Inferior parietal cortex (tissue), 1 donor: ENCODE data around the gene JDP2.
"Not testable (repeated sequence)": the region's sequence is repeated elsewhere in the genome, so short reads cannot be mapped to it uniquely, and the experiment has no call there.

Experiments
- DNase-seq: peaks from one replicate; pipeline ENCODE4 v3.0.0-alpha.2; 2016; ENCODE audit errors: extremely low spot score

Gene JDP2

DNA sequence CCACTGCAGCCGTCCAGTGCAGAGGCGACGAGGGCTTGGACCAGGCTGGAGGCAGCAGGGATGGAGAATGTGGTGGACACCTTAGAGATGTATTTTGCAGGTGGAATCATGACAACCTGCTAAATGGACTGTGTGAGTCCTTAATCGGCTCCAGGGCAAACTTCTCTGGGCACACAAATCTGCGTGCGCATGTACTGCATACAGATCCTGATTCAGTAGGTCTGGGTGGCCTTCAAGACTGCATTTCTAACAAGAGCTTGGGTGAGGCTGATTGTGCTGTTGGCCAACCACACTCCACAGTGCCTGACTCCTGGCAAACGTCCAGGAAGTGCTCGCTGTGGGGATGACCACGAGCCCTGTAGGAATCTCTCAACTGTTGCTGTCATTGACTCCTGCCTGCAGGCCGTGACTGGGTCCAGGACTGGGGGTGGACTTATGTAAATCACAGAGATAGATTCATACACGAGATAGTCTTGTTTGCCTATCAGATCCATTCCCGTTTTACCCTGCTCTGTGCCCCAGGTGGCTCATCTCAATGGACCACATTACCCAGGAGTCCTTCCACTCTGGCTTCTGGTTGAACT lies 27.2 kb downstream of the JDP2 start:
- no peak for DNase-seq

DNA sequence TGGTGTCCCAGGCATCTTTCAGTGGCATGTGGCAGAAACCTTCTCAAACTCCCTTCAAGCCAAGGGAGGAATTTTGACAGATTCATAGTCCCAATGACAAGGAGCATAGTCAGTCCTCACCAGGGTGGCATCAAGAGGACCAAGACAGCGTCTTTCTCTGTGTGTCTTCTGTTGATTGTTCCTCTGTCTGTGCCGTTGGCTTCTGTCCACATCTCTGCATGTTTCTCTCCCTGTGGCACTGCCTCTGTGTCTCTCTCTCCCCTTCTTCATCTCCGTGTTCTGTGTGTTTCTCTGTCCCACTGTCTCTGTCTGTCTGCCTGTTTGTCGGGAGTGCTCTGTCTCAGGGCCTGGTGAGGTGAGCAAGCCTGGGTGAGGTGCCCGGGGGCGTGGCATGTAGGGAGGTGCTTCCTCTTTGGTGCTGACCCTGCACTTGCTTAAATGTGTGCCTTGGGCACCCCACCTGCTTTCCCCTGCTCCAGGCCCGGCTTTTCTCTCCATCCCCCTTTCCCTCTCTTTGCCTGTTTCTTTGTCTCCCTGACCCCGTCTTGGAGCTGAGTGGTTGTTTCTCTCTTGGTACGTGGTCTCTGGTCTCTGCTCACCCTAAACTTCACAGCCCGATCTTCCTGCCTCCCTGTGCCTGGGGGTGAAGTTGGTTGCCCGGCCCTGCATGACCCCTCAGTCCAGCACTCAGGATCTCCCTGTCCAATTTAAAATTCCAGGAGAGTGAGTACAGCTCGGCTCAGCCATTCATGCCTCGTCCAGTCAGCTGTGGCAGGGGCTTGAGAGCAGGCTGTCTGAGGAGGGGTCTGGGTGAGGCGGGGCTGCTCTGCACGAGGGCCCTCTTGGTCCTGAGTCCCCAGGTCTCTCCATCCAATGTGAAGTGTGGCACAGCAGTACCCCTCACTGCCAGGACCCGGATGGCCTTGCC lies 28.5 kb downstream of the JDP2 start:
- no peak for DNase-seq

DNA sequence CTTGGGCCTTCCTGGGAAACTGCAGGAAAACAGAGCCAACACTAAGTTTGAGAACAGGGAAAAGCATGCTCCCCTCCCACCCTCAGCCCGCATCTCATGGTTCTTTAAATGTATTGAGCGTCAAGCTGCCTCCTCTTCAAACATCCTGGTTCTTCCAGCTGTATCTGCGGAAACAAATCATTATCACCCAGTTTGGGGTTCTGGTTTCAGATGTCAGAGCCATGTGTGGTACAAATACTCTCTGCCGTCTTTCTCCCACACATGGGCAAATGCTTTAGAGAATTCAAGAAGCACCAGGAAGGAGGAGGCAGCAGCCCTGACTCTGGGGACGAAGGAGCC lies 29.1 kb downstream of the JDP2 start:
- DNase-seq, result no peak

GRCh38 chr14:75457648-75458165 lies 29.9 kb downstream of the JDP2 start:
- no peak for DNase-seq

DNA sequence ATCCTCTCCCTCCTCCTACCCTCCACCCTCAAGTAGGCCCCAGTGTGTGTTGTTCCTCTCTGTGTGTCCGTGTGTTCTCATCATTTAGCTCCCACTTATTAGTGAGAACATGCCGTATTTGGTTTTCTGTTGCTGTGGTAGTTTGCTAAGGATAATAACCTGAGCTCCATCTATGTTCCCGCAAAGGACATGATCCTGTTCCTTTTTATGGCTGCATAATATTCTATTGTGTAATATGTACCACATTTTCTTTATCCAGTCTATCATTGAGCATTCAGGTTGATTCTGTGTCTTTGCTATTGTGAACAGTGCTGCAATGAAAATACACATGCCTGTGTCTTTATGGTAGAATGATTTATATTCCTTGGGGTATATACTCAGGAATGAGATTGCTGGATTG lies 30.5 kb downstream of the JDP2 start:
- no peak for DNase-seq

DNA sequence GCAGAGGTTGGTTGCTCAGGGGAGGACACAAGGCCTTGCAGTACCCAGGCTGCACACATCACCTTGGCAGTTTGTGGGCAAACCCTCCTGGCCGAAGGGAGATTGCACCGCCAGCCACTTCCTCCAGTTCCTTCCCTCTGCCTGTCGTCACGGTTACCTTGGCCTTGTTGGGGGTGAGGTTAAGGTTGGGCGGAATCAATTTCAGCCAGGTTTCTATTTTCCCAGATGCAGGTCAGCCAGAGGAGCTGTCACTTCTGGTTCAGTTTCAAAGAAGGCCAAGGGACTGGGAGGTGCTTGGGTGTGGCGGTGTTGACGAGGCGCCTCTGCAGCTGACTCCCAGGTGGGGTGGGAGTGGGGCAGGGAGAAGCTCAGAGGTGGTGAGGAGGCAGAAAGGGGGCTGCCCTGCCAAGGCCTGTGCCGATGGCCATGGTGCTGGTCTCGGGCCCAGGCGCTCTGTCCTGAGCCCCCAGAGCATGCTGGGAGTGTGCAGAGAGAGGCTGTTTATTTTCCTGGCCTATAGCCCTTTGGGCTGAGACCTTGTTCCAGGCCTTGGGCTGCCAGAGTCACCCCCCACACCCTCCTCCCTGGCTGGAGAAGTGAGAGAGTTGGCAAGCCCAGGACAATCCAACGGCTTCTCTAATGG lies 31.4 kb downstream of the JDP2 start:
- DNase-seq, result no peak

DNA sequence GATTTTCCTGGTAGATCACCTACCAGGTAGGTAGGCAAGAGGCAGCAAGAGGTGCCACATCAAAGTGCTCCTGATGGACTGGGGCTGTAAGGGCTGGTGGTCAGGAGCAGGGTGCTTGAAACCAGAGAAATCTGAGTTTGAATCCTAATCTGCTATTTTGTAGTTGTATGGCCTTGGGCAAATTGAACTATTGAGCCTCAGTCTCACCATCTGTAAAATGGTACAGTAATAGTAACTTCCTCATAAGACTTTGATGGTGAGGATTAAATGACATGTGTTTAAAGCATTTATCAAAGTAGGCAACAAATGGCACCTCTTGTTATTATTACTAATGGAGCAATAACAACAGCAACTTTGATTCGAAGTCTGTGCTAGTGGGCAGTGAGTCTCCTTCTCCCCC lies 32.0 kb downstream of the JDP2 start:
- DNase-seq, result no peak

GRCh38 chr14:75460394-75460793 lies 32.6 kb downstream of the JDP2 start:
- DNase-seq, result no peak

DNA sequence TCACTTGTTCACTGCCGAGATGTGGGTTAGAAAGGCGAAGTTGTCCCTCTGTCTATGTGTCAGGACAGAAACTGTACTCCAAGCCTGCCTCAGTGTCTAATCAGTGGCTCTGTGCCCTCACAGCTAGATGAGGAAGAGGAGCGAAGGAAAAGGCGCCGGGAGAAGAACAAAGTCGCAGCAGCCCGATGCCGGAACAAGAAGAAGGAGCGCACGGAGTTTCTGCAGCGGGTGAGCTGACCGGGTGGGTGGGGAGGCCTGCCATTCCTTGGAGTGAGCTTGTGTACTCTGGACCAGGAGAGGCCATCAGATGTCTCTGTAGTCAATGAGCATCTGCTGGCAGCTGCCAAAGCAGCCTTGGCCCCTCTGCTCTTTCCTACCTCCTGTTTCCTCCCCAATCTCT lies 33.5 kb downstream of the JDP2 start:
- DNase-seq, result no peak

GRCh38 chr14:75461755-75462349 lies 34.0 kb downstream of the JDP2 start:
- DNase-seq, result no peak

DNA sequence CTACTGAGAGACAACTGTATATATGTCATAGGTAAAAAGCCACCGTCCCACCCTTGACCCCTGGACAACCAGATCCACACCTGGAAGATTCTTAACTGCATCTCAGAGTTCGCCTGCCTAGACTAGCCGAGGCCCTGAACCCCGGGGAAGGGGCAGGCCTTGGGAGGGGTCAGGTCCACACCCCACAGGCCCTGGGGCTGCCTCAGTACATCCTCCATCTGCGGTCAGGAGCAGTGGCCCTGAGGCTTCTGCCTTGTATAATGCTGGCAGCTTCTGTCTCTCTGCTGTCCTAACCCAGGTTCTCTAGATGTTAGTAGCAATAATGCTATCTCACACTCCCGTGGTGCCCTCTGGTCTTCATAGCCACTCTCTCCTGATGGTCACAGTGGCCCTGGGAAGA lies 36.8 kb downstream of the JDP2 start:
- DNase-seq, result no peak

DNA sequence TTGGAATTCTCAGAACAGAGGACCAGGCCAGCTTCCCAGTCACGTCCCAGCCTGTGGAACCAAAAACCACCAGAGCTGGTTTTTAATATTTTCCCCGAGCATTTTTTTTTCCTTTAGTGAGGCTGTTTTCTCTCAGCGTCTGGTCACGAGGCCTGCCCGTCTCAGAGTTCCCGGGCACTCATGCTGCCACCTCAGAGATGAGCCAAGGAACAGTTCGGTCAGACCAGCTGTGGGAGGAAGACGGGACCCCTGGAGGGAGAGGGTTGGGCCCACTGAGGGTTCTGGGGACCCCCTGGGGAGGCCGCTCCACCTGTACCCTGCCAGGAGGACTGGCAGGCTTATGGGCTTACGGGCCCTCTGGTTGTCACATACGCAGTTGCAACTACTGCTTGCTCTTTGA lies 39.9 kb downstream of the JDP2 start:
- no peak for DNase-seq

- no peak for DNase-seq
Observed at GRCh38 chr14:75469164-75469563, 41.3 kb downstream of the JDP2 start.

GRCh38 chr14:75469606-75470237 lies 41.9 kb downstream of the JDP2 start:
- no peak for DNase-seq

DNA sequence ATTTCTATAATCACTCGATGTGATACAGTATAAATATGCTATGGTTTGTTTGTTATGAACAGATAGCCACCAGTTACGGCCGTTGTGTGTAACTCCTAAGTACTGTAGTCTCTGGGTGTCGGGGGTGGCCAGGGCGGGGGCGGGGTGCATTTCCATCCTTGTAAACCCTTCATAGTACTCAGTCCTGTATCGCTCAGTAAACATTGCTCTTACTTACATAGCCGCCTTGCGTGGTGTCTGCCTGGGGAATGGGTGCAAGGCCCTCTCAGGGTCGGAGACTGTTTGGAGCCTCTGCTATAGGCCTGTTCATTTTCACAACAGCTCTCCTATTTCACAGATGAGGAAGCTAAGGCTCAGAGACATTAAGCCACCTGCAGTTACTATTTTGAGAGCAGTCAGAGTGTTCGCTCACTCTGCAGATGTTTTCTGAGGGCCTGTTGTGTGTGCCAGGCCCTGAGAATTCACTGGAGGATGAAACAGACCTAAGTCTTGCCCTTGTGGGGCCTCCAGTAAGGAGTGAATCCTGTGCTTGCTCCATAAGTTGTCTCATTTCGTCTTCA lies 42.5 kb downstream of the JDP2 start:
- no peak for DNase-seq

DNA sequence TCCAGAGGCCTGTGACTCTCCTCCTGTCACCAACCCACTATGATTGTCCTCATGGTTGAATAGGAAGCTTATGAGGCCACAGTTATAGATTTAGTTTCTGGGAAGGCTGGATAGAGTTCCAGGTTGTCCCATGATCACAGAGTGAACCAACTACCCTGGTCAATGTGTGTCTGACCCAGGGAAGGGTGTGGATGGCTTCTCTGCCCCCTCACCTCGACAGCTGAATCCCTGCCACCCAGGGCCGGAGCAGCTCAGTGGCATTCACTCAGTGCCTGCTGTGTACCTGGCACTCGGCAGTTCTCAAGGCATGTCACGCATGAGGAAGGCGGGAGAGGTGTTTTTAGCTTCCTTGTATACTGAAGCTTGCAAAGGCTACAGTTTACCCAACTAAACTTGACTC lies 43.2 kb downstream of the JDP2 start:
- DNase-seq, result no peak

- DNase-seq, result not testable (repeated sequence)
Observed at GRCh38 chr14:75474127-75474526, 46.3 kb downstream of the JDP2 start.

DNA sequence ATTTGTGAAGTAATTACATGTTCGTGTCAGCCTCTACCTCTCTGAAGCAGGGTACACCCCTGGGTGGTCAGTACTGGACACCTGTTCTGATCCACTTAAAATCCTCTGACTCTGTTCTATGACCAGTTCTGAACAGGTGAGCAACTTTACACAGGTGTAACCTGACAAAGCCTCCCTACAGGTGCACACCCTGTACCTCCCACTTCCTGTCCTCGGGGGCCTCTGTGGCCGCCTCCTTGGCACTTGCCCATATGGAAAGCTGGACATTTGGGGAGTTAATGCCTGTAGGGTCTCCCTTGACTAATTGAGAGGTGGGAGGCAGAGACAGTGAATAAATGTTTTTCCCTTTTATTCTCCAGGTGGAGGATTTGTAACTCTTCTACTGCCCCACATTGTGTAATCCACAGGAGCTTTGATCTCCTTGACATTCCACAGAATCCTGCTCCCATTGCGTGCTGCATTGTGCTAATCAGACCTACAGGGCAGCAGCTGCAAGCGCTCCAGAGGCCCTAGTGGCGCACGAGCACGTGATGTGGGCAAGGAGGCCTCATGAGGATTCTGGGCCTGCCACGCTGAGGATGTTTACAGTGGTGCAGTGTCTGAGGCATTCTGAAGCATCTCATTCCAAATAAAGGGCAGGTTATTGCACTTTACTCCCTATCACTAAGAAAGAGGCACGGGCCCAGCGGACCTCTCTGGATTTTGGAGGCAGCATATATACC lies 48.6 kb downstream of the JDP2 start:
- DNase-seq, result no peak

- DNase-seq, result no peak
Observed at GRCh38 chr14:75477881-75478280, 50.1 kb downstream of the JDP2 start.

DNA sequence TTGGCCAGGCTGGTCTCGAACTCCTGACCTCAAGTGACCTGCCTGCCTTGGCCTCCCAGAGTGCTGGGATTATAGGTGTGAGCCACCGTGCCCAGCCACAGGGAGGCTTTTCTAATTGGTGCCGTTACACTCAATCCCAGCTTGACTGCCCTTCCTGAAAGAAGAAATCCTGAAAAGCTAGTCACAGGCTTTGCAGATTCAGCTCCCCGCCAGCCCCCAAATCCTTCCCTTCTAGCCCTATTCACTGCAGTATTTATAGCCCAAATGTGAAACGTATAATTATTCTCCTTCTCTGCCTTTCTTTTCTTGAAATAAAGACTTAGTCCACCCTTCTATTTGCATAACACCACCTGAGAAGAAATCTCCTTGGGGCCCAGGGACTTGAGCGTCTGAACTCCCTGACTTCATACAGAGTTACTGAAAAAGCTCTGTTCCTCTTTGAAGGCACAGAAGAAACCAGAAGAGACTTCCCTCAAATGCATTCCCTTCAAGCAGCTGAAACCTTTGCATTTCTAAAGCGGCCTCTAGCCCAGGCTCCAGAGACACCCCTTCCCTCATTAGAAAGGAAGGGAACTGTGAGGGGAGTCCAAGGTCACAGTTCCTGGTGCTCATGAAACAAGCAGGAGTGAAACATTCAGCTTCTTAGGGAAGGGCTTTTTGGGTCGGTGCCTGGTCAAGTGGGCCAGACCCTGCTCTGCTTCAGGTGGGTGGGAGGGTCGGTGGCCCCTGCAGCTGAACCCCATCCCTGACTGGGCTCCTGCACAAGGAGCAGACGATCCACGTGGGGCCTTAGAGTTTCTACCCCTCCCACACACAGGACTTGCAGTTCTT lies 52.2 kb downstream of the JDP2 start:
- DNase-seq, result no peak
